HG03064 (cell line): ENCODE results near the gene RHOJ.
"Not testable (repeated sequence)": the region's sequence is repeated elsewhere in the genome, so short reads cannot be mapped to it uniquely, and the experiment has no call there.

ENCODE experiments used
- ATAC-seq: cut with Tn5 transposase; IDR thresholded peaks from one replicate; pipeline ENCODE4 v1.9.1; 2021; ENCODE audit warnings: low read depth; ENCODE audit not compliant: unreplicated experiment

Gene RHOJ

DNA sequence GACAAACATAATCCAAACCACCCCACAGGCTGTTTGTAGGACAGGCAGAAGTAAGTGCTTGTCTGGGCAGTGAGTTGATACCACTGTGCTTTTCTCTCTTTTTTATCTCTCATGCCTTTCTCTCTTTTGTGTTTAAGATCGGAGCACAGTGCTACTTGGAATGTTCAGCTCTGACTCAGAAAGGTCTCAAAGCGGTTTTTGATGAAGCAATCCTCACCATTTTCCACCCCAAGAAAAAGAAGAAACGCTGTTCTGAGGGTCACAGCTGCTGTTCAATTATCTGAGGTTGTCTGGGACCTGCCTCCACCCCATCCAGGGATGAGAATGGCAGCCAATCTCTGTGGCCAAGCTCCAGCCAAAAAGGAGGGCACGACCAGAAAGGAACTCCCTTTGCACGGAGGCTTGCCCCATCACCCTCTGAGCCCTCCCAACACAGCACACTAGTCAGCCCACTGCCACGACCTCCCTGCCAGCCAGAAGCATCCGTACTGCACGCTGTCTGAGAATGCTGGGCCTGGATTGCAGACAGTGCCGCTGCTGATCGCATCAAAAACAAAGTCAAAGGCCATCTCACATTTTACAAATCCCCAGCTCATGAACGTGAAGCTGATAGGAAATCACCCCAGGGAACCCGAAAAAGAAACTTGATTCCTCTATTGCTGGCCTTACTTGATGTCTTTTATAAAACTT lies 86.6 kb downstream of the RHOJ start:
- ATAC-seq: no peak

DNA sequence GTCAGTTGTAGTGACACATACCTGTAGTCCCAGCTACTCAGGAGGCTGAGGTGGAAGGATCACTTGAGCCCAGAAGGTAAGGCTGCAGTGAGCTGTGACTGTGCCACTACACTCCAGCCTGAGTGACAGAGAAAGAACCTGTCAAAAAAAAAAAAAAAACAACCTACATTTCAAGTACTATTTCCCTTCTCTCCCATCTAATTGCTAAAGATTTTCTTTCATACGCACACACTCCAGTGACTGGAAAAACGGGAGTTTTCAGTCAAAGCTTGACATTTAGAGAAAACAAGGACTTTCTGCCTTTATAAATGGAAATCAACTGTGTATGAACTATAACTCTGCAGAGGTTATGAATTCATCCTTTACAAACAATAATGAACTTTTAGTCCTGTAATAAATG lies 88.6 kb downstream of the RHOJ start:
- ATAC-seq: no peak

DNA sequence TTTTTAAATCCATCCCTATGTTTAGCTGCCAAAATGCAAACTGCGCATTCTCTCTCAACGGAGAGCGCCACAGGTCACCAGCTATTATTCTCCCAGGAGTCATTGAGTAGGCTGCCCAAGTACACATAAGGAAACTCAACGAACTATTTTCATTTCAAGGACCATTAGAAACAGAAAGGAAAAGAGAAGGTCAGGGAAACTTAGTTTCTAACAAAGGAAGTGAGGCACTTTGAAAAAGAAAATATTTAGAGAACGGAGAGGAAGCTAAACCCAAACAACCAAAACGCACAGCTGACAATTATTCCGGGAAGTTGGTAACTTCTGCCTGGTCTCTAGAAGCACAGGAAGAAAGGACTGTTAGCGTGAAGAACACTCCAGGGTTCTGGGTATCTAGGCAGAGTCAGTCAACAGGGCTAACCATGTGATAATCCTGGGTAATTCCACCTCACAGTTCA lies 91.0 kb downstream of the RHOJ start:
- no peak for ATAC-seq

DNA sequence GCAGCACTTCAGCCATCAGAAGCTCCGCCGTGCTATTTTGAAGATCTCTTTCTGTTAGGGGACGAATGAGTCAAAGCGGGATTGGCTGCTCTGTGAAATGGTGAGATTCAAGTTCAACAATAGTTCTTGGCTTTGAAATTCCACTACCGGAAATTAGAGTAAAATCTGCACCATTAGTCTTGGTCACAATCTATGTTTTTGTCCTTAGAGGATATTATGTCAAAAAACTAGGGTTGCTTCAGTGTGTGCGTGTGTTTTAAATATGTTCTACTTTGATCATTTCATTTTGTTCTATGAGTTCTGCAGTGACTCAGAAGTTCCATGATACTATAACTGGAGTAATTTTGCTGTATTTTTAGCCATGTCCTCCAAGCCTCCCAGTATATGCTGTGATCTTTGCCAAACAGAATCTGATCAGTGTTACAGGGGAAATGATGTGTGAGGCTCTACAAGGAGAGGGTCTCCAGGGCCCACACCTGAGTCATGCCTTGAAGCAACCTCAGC lies 91.9 kb downstream of the RHOJ start:
- no peak for ATAC-seq

DNA sequence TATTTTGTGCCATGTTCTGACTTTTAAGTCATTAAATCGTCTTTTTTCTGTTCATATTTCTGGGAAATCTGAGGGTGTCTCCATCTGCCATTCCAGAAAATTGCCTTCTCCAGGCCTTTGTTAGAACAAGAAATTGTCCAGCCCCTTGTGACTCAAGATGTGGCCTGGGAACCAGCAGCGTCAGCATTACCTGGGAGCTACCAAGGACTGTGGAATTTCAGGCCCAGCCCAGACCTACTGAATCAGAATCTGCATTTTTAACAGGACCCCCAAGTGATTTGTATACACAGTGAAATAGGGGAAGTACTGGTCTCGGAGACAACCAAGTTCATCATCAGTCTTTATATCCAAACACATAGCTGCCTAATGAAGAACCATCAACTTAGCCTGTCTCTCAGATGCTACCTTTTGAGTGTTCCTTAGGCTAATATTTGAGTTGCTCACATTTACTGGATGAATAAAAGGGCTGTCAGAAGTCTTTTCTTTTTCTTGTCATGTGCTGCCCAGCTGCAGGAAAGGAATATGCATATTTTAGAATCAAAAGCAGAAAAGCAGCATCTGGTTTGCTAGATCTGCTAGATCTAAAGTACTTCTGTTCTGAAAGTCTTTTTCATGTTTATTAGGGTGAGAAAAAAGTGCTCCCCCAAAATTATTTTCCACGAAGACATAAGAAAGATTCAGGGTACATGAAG lies 93.3 kb downstream of the RHOJ start:
- no peak for ATAC-seq

DNA sequence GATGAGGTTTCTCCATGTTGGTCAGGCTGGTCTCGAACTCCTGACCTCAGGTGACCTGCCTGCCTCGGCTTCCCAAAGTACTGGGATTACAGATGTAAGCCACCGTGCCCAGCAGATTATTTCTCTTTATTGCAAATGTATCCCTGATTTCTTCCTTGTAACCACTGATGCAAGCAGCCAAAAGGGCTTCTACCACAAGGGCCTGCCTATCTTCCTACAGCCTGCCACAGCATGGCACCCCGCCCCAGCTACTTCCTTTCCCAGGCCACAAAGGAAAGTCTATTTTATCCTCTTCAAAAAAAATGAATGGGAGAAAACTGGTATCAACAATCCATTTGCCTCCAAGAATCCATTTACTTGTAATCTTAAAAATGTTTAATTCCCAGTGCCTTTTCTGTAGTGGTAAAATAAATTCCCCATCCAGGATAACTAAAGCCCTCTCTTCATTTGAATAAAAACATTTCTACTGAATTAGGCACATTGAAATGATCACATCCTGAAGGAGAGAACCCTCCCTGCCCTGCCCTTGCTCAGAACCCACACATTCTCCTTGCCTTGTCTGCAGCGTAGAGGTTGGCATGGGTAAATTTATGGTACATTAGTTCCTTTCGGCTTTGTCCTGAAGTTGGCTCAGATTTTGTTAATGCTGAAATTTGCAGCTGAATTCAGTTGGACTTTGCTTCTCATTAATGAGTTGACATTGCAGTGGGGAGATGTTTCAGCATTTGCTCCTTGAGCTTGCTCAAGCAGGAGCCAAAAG lies 95.3 kb downstream of the RHOJ start:
- no peak for ATAC-seq

DNA sequence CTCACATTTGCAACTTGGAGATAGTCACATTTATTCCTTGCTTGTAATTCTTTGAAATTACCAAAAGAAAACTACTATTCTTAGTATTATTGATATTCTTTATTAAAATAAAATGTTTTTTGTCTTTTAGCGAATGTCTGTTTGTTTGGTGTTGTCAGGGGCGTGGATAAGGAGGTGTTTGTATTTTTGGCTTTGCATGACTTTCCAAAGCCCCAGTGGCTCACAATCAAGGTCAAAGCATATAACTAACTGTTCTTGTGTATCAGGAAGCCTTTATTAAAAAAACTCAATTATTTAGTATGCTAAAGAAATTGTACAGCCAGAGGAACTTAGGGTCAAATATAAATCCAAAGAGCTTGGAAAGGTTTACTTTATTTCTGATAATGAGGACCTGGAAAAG lies 96.6 kb downstream of the RHOJ start:
- ATAC-seq: no peak

DNA sequence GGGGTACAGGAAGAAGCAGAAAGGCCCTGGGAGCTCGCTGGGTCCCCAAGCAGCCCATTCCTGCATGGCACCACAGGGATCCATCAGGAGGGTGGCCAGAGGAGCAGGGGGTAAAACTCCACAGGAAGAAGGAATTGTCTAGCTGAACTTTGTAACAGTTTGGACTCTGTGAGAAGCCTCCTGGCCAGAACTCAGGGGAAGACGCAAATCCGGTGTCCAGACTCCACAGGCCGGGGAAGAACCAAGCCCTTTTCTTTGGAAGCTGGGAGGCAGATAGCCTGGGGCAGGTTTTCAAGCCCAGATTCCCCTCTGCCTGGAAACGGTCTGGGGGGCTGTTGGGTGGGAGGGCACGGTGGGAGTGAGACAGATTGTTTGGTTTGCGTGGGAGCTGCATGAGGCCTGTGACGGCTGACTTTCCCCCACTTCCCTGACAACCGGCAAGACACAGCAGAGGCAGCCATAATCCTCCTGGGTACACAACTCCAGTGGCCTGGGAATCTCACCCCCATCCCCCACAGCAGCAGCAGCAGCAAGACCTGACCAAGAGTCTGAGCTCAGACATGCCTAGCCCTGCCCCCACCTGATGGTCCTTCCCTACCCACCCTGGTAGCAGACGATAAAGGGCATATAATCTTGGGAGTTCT lies 97.8 kb downstream of the RHOJ start:
- ATAC-seq: no peak

DNA sequence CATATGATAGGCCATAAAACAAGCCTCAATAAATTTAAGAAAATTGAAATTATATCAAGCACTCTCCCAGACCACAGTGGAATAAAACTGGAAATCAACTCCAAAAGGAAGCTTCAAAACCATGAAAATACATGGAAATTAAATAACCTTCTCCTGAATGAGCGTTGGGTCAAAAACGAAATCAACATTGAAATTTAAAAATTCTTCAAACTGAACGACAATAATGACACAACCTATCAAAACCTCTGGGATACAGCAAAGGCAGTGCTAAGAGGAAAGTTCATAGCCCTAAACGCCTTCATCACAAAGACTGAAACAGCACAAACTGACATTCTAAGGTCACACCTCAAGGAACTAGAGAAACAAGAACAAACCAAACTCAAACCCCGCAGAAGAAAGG lies 100.2 kb downstream of the RHOJ start:
- ATAC-seq: not testable (repeated sequence)

DNA sequence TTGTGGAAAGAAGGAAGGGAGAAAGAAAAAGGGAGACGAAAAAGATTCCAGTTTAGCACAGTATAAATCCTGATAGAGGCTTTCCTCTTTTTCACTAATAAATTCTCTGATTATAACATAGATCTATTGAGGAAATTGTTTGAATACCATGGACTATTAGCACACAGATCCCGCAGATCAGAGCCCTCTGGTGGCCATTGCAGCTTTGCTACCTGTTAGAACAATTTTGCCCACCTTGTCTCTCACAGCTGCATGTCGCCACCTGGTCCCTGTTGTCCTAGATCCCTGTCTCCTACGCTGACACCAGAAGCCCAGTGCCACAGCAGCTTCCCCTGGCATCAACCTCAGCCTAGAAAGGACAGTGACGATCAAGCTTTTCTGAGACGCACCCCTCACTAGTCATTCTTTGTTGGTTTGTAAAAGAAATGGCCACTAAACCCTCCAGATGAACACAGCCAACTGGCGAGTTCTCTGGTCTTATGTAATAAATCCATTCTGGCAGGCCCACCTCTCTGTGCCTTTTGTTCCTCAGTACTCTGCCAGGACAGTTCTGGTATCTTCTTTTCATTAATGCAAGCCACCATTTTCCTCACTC lies 104.6 kb downstream of the RHOJ start:
- no peak for ATAC-seq

DNA sequence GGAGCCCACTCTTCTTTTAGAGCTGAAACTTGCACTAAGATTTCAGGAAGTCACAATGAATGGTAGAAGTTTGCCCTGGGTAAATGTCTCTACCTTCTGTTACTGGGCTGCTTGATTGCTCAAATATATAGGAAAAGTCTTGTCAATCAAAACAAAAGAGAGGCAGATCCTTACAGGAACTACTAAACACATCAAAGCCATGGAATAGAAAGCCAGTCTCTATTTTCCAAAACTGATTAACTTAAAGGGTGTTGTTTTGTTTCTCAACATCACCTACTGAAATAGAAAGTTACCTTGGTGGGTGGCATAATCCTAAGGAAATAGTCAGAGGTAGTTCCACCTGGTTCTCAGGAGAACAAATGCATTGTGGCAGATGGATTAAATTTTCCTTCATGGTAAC lies 114.6 kb downstream of the RHOJ start, which contains the start of gene GPHB5:
TSS of gene GPHB5 (minus strand) at position 101 of the 400 bp plus-strand sequence. CDS start 1,086 bp downstream, outside the sequence.
- ATAC-seq: no peak

DNA sequence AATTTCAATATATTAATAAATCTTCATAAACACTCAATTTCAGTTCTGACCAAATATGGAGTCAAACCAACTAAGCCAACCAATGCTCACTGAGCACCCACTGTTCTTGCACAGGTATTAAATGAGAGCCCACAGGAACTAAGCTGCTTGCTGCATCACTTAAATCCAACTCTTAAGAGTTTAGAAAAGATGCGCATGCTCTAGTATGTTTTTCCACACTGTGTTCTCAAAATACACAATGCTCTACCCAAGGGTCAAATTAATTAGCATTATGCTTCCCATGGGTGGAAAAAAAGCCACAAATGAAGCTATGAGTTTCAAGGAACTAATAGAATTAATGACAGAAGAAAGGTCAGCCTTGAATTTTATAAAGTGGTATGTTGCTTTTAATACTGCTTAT lies 118.2 kb downstream of the RHOJ start:
- ATAC-seq: no peak

DNA sequence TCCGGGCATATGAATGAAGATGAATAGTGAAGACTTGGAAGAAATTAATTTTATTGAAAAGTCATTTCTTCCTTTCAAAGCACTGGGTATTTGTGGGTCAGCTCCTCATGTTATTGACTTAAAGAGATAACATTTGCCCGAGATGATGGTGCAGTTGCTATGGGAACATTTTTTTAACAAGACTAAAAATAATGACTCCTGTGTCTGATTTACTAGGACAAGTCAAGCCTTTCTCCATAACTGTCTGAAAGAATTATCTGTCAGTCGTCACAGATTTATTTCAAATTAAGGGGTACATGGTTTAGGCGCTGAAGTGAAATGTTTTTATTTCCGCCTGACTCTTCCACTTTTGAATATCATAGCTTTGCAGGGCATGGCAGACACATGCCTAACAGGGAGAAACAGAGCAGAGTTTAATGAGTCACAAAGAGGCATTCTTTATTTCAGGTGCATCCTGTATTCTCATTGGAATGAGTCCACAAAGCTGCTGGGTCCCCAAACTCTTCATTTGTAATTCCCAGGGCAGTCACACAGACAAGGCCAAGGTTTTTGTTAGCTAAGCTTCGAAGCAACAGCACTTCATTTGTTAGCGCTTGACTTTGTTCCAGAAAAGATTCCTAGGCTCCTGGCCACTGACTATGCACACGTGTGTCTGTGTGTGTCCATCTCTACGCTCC lies 118.8 kb downstream of the RHOJ start:
- no peak for ATAC-seq

DNA sequence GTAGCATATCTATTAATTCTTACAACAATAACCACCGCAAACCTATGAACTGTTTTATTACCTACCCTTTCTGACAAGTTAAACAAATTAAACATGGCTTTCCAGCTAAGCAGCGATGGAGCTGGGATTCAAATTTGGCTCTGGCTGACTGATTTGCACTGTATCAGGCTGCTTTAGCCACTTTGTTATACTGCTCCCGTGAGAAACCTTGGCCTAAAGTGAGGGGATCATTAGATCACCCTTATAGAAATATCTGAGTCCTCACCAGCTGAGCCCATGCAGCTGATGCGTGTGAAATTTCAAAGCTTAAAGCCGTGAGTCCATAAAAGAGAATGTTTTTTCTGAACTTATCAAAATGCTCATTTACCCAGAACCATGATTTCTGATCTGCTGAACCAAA lies 122.6 kb downstream of the RHOJ start:
- ATAC-seq: no peak

DNA sequence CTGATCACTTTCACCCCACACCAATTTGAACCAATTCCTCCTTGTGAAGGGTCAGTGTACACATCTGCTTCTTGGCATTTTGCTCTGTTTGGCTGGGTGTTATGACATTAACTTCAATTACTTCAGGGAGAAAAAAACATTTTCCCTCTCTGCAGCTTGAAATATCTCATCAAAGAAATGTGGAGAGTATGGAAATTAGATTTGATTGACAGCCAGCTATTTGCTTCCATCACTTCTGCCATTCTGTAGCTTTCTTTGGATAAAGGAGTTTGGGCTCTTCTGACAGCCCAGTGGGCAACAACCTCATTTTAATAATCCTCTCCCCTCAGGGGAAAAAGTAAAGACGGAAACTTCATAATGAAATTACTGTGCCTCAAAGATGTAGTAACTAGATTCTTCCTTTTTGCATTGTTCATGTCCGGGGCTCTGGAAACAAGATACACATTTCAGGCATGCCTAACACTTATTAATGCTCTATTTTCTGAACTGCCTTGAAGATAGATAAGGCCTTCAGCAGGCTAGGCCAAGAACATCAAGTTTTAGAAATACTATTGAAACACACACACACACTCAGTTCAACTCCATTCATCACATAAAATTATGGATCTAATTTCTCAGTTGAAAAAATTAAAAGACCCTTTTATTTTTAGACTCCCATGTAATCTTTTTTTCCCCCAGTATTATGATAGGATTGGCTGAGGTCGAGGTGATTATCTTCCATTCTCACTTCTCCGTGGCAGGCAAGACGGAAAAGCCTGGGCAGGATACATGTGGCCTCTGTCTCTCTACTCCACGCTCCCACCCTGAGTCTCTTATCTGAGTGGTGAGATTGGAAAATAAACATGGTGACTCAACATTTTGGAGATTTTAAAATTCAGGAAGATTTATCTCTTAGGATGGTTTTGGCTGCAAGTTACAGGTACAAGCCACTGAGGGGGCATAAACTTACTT lies 124.8 kb downstream of the RHOJ start:
- ATAC-seq: no peak

DNA sequence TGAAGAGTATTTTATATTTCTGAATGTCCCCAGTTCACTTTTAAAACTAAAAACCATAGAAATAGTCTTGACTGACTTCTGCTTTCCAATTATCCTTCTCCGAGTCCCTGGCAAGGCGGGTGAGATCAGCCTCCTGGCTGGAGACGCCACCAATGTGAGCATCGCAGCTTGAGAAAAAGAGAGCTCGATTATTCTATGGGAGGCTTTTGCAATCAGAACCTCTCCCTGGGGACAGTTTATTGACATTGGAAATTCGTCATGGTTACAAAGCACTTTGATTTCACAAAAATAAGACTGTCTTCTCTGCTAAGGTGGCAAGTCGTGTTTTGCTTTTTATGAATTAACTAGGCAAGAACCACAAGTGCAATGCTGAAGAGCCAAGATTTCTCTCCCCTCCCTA lies 138.1 kb downstream of the RHOJ start:
- ATAC-seq: no peak
